Heart right ventricle (tissue), 16 donors: ENCODE results near the gene ZNF304. TPM values are rescaled to one million over a fixed set of nuclear protein-coding genes. Genes with fewer than 3 reads are reported as not detected.

Experiments used
- ATAC-seq, 8 donors: fragments of 200-7000 bp; cut with Tn5 transposase; one replicate each; pipeline ENCODE4 v1.9.1; 2020; ENCODE audit warnings: mild to moderate bottlenecking in 8 of 8, moderate library complexity in 8 of 8, moderate number of reproducible peaks in 1 of 8
- DNase-seq, 2 donors: peaks; one replicate each; pipeline ENCODE4 v3.0.0-alpha.2; 2020
- H3K27ac ChIP-seq, 10 donors: fragments of 200-600 bp; sonication (generic) in 2 of 10; one replicate each; pipeline versions ENCODE4 v1.5.0 to v1.8.0; 2020 to 2022; ENCODE audit warnings: mild to moderate bottlenecking in 3 of 10
- H3K27me3 ChIP-seq, 7 donors: fragments of 200-600 bp; one replicate each; pipeline ENCODE4 v1.8.0; 2021 to 2022; ENCODE audit warnings: mild to moderate bottlenecking in 2 of 7
- H3K36me3 ChIP-seq, 9 donors: fragments of 200-600 bp; sonication (generic) in 1 of 9; one replicate each; pipeline versions ENCODE4 v1.5.0 to v1.8.0; 2020 to 2022; ENCODE audit warnings: mild to moderate bottlenecking in 2 of 9
- H3K4me1 ChIP-seq, 9 donors: fragments of 200-600 bp; sonication (generic) in 1 of 9; one replicate each; pipeline versions ENCODE4 v1.5.0 to v1.8.0; 2020 to 2022; ENCODE audit warnings: mild to moderate bottlenecking in 4 of 9
- H3K4me3 ChIP-seq, 10 donors: fragments of 200-600 bp; sonication (generic) in 2 of 10; one replicate each; pipeline versions ENCODE4 v1.5.0 to v1.8.0; 2020 to 2022; ENCODE audit warnings: mild to moderate bottlenecking in 7 of 10, moderate library complexity in 2 of 10
- H3K9me3 ChIP-seq, 11 donors: fragments of 200-600 bp in 10 of 11; sonication (generic) in 2 of 11; one replicate each; pipeline versions ENCODE4 v1.5.0 to v1.8.0; 2013 to 2022; ENCODE audit warnings: mild to moderate bottlenecking in 2 of 11, control low read depth in 1 of 11, moderate library complexity in 1 of 11
- WGBS, 2 donors: extraction: QIAGEN DNeasy Blood & Tissue Kit; methylation state at CpG; one replicate each; pipeline ENCODE4 v1.1.7; 2013; ENCODE audit warnings: inconsistent platforms in 1 of 2; 5-methylcytosine and 5-hydroxymethylcytosine counted together
- intact Hi-C, 10 donors: fragments of 100-400 bp; cut with DNase I; formaldehyde crosslinking; loops; one replicate each; pipeline versions ENCODE4 v1.11.1 to v1.14.2; 2022
- polyA plus RNA-seq, 2 donors: library from polyadenylated mRNA; stranded (reverse); fragments of 200-250 nt; gene quantifications; one replicate each; pipeline ENCODE4 v1.2.3, GENCODE V29; 2013
- total RNA-seq, 10 donors: library from RNA; stranded (reverse); fragmentation: NEBNext Ultra II Directional in 3 of 10; extraction: Animal tissue kit (Norgen Biotek cat#: 25700) in 3 of 10; gene quantifications; one replicate each; pipeline versions ENCODE4 v1.2.1 to v1.2.4, GENCODE V29; 2021 to 2023
- TF ChIP-seq, protein P1 (sequence below), 9 donors: fragments of 200-600 bp; sonication (generic) in 2 of 9; IDR thresholded peaks; one replicate each; pipeline versions ENCODE4 v1.5.0 to v1.8.0; 2021 to 2022; ENCODE audit warnings: antibody characterized with exemption in 9 of 9, mild to moderate bottlenecking in 5 of 9, moderate library complexity in 1 of 9
- donor health status: Arrhythmogenic right ventricular cardiomyopathy.
- donor health status: ischemic (EF 13 %, LVEDD 7.1; RV severe dilation, severe dysfunction).
- donor health status: healthy with polysubstance abuse.
- donor health status: DM: no; HTN: yes; CAD: no.
- donor health status: DM: no; HTN: no; CAD: no.
- donor health status: ischemic (EF 25% LVEDD 6.9; RV normal size, moderate dysfunction).
- donor health status: ischemic (EF 25% LVEDD 5.7; RV mildly dilated, moderate dysfunction).
- donor health status: healthy.
- donor health status: DM: yes; HTN: yes; CAD: no.
- donor health status: Ischemic cardiomyopathy.
- donor health status: ischemic (EF 35%, LVEDD 5.7; RV mildly dilated, moderate dysfunction).
- donor health status: nonischemic (EF 11% LVEDD 7.7; RV severe dilation, severe dysfunction).
- donor health status: DM: yes; HTN: yes; CAD: no.
- donor health status: PGD.
- donor health status: ischemic (EF 29% LVEDD 5.4; RV normal size, mild dysfunction).
- donor health status: nonischemic (EF 23%, LVEDD 6.1; RV moderate dilation, normal function).

The ZNF304 gene
- total and polyA plus RNA-seq, 12 donors = 3.4 to 15.7 (median 11.2) TPM

DNA sequence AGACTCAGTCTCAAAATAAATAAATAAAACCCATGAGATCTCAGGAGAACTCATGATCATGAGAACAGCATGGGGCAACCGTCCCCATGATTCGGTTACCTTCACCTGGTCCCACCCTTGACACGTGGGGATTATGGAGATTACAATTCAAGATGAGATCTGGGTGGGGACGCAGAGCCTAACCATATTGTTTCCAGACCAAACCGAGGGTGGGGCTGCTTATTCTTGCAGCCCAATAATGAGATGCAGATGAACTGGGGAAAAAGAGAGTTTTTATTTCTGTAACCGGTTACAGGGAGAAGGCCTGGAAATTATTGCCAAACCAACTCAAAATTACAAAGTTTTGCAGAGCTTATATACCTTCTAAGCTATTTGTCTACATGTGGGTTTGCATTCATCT, 25.1 kb downstream of the ZNF304 start:
- 95 to 96% methylated on average over 6 of the region's 6 CpGs for WGBS, 2 donors
- ATAC-seq (no peak), DNase-seq (no peak)
- intact Hi-C loops = no loop called here
- Histone ChIP-seq H3K27me3 (no peaks in the 10 kb centered on the region), H3K27ac (no peak overlapping the region), H3K9me3 (peaks cover 0 to 73% (median 23%) of the 10 kb centered on the region in 11 donors), H3K36me3 (peaks cover 4 to 83% (median 55%) of the 10 kb centered on the region in 9 donors), H3K4me1 (no peaks in the 10 kb centered on the region), H3K4me3 (no peak overlapping the region)
- TF ChIP-seq, protein P1, sequence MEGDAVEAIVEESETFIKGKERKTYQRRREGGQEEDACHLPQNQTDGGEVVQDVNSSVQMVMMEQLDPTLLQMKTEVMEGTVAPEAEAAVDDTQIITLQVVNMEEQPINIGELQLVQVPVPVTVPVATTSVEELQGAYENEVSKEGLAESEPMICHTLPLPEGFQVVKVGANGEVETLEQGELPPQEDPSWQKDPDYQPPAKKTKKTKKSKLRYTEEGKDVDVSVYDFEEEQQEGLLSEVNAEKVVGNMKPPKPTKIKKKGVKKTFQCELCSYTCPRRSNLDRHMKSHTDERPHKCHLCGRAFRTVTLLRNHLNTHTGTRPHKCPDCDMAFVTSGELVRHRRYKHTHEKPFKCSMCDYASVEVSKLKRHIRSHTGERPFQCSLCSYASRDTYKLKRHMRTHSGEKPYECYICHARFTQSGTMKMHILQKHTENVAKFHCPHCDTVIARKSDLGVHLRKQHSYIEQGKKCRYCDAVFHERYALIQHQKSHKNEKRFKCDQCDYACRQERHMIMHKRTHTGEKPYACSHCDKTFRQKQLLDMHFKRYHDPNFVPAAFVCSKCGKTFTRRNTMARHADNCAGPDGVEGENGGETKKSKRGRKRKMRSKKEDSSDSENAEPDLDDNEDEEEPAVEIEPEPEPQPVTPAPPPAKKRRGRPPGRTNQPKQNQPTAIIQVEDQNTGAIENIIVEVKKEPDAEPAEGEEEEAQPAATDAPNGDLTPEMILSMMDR (IDR thresholded peaks at IDR 0.05) = no peak

DNA sequence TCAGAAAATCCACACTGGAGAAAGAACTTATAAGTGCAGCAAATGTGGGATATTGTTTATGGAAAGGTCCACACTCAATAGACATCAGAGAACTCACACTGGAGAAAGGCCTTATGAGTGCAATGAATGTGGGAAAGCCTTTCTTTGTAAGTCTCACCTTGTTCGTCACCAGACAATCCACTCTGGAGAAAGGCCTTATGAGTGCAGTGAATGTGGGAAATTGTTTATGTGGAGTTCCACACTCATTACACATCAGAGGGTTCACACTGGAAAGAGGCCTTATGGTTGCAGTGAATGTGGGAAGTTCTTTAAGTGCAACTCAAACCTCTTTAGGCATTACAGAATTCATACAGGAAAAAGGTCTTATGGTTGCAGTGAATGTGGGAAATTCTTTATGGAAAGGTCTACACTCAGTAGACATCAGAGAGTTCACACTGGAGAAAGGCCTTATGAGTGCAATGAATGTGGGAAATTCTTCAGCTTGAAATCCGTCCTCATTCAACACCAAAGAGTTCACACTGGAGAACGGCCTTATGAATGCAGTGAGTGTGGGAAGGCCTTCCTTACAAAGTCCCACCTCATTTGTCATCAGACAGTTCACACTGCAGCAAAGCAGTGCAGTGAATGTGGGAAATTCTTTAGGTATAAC, 26.6 kb downstream of the ZNF304 start:
- intact Hi-C loops = no loop called here
- H3K27me3 ChIP-seq = no peaks in the 10 kb centered on the region
- no peak overlapping the region for H3K27ac ChIP-seq
- no peaks in the 10 kb centered on the region for H3K4me1 ChIP-seq
- peaks cover 0 to 88% (median 23%) of the 10 kb centered on the region in 11 donors for H3K9me3 ChIP-seq
- H3K4me3 ChIP-seq = no peak overlapping the region
- H3K36me3 ChIP-seq = peaks cover 4 to 68% (median 49%) of the 10 kb centered on the region in 9 donors
- no peak for ATAC-seq
- WGBS, 2 donors = 96 to 99% methylated on average over 3 of the region's 3 CpGs
- no peak for DNase-seq
- TF ChIP-seq, protein P1 (IDR thresholded peaks at IDR 0.05) = no peak

DNA sequence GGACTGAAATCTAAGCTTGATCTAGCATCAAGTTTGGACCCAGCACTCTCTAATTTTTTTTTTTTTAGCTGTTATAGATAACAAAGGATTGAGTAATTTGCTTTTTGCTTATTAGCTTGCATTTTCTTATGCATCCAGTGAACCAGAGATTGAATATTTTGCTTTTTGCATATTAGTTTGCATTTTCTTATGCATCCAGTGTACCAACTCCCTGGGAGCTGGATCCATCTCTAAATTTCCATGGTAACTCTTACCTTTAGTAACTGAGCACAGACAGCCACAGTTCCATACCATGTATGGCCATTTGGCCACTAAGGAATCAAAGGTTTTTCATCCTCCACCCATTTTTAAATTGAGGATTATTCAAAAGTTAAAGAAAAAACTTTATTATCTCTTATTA, 29.9 kb downstream of the ZNF304 start:
- Histone ChIP-seq H3K9me3 (peaks cover 0 to 69% (median 20%) of the 10 kb centered on the region in 11 donors), H3K4me1 (no peaks in the 10 kb centered on the region), H3K27ac (no peak overlapping the region), H3K4me3 (no peak overlapping the region), H3K36me3 (peaks cover 4 to 35% (median 25%) of the 10 kb centered on the region in 9 donors), H3K27me3 (no peaks in the 10 kb centered on the region)
- TF ChIP-seq, protein P1 (IDR thresholded peaks at IDR 0.05) = no peak
- ATAC-seq (no peak), DNase-seq (no peak)
- intact Hi-C loops = no loop called here

DNA sequence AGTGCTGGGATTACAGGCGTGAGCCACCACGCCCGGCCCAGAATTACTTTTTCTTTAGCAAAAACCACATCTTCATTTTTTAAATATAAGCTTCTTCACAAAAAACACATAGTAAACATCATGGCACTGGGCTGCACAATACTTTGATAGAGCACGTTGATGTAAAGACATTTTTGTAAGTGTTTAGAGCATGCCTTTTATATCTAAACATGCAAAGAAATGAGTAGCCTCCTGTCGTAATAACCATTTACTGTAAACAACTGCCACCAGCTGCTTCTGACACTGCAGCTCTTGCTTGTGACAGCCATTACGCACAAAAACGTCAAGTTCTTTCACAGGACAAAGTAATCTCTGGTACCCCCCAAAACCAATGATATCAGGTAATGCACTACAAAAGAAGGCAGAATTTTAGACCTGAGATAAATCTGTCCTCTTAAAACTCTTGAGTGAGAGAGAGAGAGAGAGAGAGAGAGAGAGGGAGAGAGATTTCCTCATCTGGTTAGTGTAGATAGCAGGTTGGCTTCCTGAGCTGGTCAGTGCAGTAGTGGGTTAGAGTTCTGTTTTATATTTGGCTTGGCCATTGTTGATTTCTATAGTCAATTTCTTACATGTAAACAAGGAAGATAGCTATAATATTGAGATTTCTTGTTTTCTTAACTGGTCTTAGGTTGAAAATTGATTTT, 31.9 kb downstream of the ZNF304 start:
- ATAC-seq = no peak
- no peak for DNase-seq
- H3K36me3 ChIP-seq = peaks cover 0 to 15% (median 6%) of the 10 kb centered on the region in 9 donors
- 83 to 86% methylated on average over 7 of the region's 7 CpGs for WGBS, 2 donors
- no peaks in the 10 kb centered on the region for H3K4me1 ChIP-seq
- intact Hi-C loops = no loop called here
- no peak overlapping the region for H3K4me3 ChIP-seq
- no peaks in the 10 kb centered on the region for H3K27me3 ChIP-seq
- peaks cover 0 to 49% (median 5%) of the 10 kb centered on the region in 11 donors for H3K9me3 ChIP-seq
- TF ChIP-seq, protein P1 (IDR thresholded peaks at IDR 0.05) = no peak
- H3K27ac ChIP-seq = no peak overlapping the region
